ENCODE data around the gene LRRIQ4.

LRRIQ4 gene

DNA sequence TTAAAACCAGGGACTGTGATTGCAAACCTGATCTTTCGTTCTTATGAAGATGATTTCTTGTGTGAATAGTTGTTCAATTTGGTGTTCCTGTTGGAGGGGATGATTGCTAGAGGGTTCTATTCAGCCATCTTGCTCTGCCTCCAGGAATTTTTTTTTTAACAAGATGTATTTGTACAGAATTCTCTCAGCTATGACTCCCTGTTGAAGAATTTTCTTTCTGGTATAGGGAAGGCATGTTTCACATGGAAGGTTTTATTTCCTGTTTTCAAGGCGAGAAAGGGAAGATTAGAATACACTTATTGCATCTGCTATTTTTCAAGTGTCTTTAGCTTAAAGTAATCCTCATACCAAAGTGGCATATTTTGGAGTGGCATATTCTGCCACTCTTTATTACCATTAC lies 5.6 kb downstream of the LRRIQ4 start:
- ATAC-seq, result peak; percentile 77
- peak; percentile 33; the same call in 1 of the 2 replicates for TF ChIP-seq ISL1 (CRISPR knock-in tag; IDR thresholded peaks at IDR 0.05)
- TF ChIP-seq, protein P1, sequence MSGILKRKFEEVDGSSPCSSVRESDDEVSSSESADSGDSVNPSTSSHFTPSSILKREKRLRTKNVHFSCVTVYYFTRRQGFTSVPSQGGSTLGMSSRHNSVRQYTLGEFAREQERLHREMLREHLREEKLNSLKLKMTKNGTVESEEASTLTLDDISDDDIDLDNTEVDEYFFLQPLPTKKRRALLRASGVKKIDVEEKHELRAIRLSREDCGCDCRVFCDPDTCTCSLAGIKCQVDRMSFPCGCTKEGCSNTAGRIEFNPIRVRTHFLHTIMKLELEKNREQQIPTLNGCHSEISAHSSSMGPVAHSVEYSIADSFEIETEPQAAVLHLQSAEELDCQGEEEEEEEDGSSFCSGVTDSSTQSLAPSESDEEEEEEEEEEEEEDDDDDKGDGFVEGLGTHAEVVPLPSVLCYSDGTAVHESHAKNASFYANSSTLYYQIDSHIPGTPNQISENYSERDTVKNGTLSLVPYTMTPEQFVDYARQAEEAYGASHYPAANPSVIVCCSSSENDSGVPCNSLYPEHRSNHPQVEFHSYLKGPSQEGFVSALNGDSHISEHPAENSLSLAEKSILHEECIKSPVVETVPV (CRISPR knock-in tag; IDR thresholded peaks at IDR 0.05), result no peak
- no peak for TF ChIP-seq SNAI2 (CRISPR knock-in tag; IDR thresholded peaks at IDR 0.05)

DNA sequence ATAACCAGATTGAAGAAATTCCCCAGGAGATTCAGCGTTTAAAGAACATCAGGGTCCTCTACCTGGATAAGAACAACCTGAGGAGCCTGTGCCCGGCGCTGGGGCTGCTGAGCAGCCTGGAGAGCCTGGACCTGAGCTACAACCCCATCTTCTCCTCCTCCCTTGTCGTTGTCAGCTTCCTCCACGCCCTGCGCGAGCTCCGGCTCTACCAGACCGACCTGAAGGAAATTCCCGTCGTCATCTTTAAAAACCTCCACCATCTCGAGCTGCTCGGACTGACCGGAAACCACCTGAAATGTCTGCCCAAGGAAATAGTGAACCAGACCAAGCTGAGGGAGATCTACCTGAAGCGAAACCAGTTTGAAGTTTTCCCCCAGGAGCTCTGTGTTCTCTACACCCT lies 9.4 kb downstream of the LRRIQ4 start:
- ATAC-seq, result no peak
- no peak for TF ChIP-seq ESRRG (CRISPR knock-in tag; IDR thresholded peaks at IDR 0.05)
- TF ChIP-seq ZFP30 (CRISPR knock-in tag; IDR thresholded peaks at IDR 0.05), result no peak

- no peak for ATAC-seq
- TF ChIP-seq PPARA (CRISPR knock-in tag; IDR thresholded peaks at IDR 0.05; ENCODE audit: borderline replicate concordance) (no peak), OSR1 (CRISPR knock-in tag; IDR thresholded peaks at IDR 0.05) (no peak)
These were observed 9.9 kb downstream of the LRRIQ4 start for GRCh38 chr3:169822540-169822939.

DNA sequence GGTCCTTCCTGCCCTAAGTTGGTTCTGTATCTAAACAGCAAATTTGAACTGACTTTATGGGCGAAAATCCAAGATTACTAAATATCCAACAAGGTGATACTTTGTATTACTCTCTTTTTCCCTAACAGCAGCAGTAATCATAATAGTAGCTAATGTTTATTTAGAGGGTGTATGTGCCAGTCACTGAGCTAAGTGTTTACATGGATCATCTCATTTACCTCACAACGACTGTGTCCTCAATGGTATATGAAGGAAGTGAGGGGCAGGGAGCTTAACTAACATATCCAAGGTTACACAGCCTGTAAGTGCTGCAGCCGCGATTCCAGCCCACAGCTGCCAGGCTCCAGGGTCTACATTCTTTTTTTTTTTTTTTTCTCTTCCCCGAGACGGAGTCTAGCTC lies 10.3 kb downstream of the LRRIQ4 start:
- no peak for ATAC-seq

GRCh38 chr3:169825316-169825715 lies 12.6 kb downstream of the LRRIQ4 start:
- no peak for ATAC-seq
- TF ChIP-seq, protein P2, sequence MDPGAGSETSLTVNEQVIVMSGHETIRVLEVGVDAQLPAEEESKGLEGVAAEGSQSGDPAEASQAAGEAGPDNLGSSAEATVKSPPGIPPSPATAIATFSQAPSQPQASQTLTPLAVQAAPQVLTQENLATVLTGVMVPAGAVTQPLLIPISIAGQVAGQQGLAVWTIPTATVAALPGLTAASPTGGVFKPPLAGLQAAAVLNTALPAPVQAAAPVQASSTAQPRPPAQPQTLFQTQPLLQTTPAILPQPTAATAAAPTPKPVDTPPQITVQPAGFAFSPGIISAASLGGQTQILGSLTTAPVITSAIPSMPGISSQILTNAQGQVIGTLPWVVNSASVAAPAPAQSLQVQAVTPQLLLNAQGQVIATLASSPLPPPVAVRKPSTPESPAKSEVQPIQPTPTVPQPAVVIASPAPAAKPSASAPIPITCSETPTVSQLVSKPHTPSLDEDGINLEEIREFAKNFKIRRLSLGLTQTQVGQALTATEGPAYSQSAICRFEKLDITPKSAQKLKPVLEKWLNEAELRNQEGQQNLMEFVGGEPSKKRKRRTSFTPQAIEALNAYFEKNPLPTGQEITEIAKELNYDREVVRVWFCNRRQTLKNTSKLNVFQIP (CRISPR knock-in tag; IDR thresholded peaks at IDR 0.05; ENCODE audit: borderline replicate concordance, low read depth), result no peak
- TF ChIP-seq RARB (CRISPR knock-in tag; IDR thresholded peaks at IDR 0.05) (no peak), ARNTL (CRISPR knock-in tag; IDR thresholded peaks at IDR 0.05; ENCODE audit: borderline replicate concordance, low read depth) (no peak), ISL1 (CRISPR knock-in tag; IDR thresholded peaks at IDR 0.05) (no peak), ZFP3 (CRISPR knock-in tag; IDR thresholded peaks at IDR 0.05) (no peak), ZC3H10 (CRISPR knock-in tag; IDR thresholded peaks at IDR 0.05) (no peak), ESRRG (CRISPR knock-in tag; IDR thresholded peaks at IDR 0.05) (no peak), BACH2 (CRISPR knock-in tag; IDR thresholded peaks at IDR 0.05; ENCODE audit: borderline replicate concordance) (no peak), TOX (CRISPR knock-in tag; IDR thresholded peaks at IDR 0.05; ENCODE audit: borderline replicate concordance) (no peak), ZNF565 (CRISPR knock-in tag; conservative IDR thresholded peaks at IDR 0.05; ENCODE audit: low read depth) (no peak), ZNF8 (CRISPR knock-in tag; IDR thresholded peaks at IDR 0.05) (no peak), TSHZ2 (CRISPR knock-in tag; IDR thresholded peaks at IDR 0.05) (no peak), ZFP30 (CRISPR knock-in tag; IDR thresholded peaks at IDR 0.05) (no peak), PPARA (CRISPR knock-in tag; IDR thresholded peaks at IDR 0.05; ENCODE audit: borderline replicate concordance) (no peak), ZNF70 (CRISPR knock-in tag; IDR thresholded peaks at IDR 0.05) (no peak), PATZ1 (CRISPR knock-in tag; IDR thresholded peaks at IDR 0.05; ENCODE audit: borderline replicate concordance) (no peak), GLIS3 (CRISPR knock-in tag; IDR thresholded peaks at IDR 0.05) (no peak)
- TF ChIP-seq, protein P1 (CRISPR knock-in tag; IDR thresholded peaks at IDR 0.05), result no peak
- TF ChIP-seq, protein P3, sequence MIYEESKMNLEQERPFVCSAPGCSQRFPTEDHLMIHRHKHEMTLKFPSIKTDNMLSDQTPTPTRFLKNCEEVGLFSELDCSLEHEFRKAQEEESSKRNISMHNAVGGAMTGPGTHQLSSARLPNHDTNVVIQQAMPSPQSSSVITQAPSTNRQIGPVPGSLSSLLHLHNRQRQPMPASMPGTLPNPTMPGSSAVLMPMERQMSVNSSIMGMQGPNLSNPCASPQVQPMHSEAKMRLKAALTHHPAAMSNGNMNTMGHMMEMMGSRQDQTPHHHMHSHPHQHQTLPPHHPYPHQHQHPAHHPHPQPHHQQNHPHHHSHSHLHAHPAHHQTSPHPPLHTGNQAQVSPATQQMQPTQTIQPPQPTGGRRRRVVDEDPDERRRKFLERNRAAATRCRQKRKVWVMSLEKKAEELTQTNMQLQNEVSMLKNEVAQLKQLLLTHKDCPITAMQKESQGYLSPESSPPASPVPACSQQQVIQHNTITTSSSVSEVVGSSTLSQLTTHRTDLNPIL (CRISPR knock-in tag; IDR thresholded peaks at IDR 0.05; ENCODE audit: low read depth), result no peak

More for the DNA sequence above, 10.3 kb downstream of the LRRIQ4 start:
- TF ChIP-seq ZNF8 (CRISPR knock-in tag; IDR thresholded peaks at IDR 0.05) (no peak), ESRRG (CRISPR knock-in tag; IDR thresholded peaks at IDR 0.05) (no peak), BACH2 (CRISPR knock-in tag; IDR thresholded peaks at IDR 0.05; ENCODE audit: borderline replicate concordance) (no peak), RARB (CRISPR knock-in tag; IDR thresholded peaks at IDR 0.05) (no peak), PPARA (CRISPR knock-in tag; IDR thresholded peaks at IDR 0.05; ENCODE audit: borderline replicate concordance) (no peak), ARNTL (CRISPR knock-in tag; IDR thresholded peaks at IDR 0.05; ENCODE audit: borderline replicate concordance, low read depth) (no peak), ISL1 (CRISPR knock-in tag; IDR thresholded peaks at IDR 0.05) (no peak), ZC3H10 (CRISPR knock-in tag; IDR thresholded peaks at IDR 0.05) (no peak), GLIS3 (CRISPR knock-in tag; IDR thresholded peaks at IDR 0.05) (no peak)
- TF ChIP-seq, protein P3 (CRISPR knock-in tag; IDR thresholded peaks at IDR 0.05; ENCODE audit: low read depth), result no peak
